HepG2 (cell line): ENCODE results near the gene SPDYE4. TPM values are rescaled to one million over a fixed set of nuclear protein-coding genes. Genes with fewer than 3 reads are reported as not detected.

Experiments
- ATAC-seq: fragments of 200-7000 bp; cut with Tn5 transposase; 3 replicates; pipeline ENCODE4 v1.9.1; 2020; ENCODE audit warnings: mild to moderate bottlenecking, moderate library complexity
- BruUV-seq: library from RNA; stranded (reverse); fragments of 400-500 nt; replicated peaks from 2 replicates; lab custom pipeline; 2021; lab: Mats Ljungman, UMichigan
- CTCF ChIA-PET: fragments of 300-600 bp; formaldehyde crosslinking; extraction: SDS; loops from one replicate; lab custom pipeline; 2021; ENCODE audit warnings: low total read pairs, inconsistent platforms, low intra/inter-chr PET ratio; lab: Yijun Ruan, JAX
- POLR2A ChIA-PET: fragments of 350-600 bp; sonication (Branson Sonifier 250); formaldehyde crosslinking; loops from one replicate; lab custom pipeline; 2020; ENCODE audit warnings: antibody characterized with exemption, inconsistent platforms; lab: Yijun Ruan, JAX
- DNase-seq: peaks from one replicate; pipeline ENCODE4 v3.0.0-alpha.2; 2015; ENCODE audit warnings: low spot score
- FAIRE-seq: peaks from 3 replicates; lab custom pipeline; 2011; peaks lifted over from hg19 to GRCh38; lab: Jason Lieb, UNC
- H2AFZ ChIP-seq: one replicate; pipeline ENCODE4 v1.6.1; 2011; ENCODE audit warnings: low read length, inconsistent platforms
- H3K27ac ChIP-seq: fragments of 300-600 bp; 3 replicates; pipeline ENCODE4 v1.8.0; 2011; ENCODE audit warnings: mixed run types, mild to moderate bottlenecking, mixed read lengths, low read length, inconsistent platforms; ENCODE audit not compliant: insufficient read depth; ENCODE audit errors: extremely low read length
- H3K27me3 ChIP-seq, 2 experiments: fragments of 200-600 bp in 1 of 2; 2 replicates in 1 of 2; 3 replicates in 1 of 2; pipeline versions ENCODE4 v1.6.0 to v1.8.0; 2011; ENCODE audit warnings: low read length in 2 of 2, mild to moderate bottlenecking in 2 of 2, moderate library complexity in 2 of 2, inconsistent platforms in 1 of 2; ENCODE audit not compliant: insufficient read depth in 2 of 2, control insufficient read depth in 1 of 2
- H3K36me3 ChIP-seq, 2 experiments: fragments of 200-600 bp in 1 of 2; replicated peaks in 1 of 2; 2 replicates in 1 of 2; 3 replicates in 1 of 2; pipeline versions ENCODE4 v1.5.1 to v1.8.0; 2011; ENCODE audit warnings: low read length in 2 of 2, inconsistent platforms in 1 of 2; ENCODE audit not compliant: insufficient read depth in 2 of 2, control insufficient read depth in 1 of 2
- H3K4me1 ChIP-seq: 2 replicates; pipeline ENCODE4 v1.5.1; 2012; ENCODE audit warnings: low read length, inconsistent platforms; ENCODE audit not compliant: insufficient read depth
- H3K4me2 ChIP-seq: 2 replicates; pipeline ENCODE4 v1.6.0; 2011; ENCODE audit warnings: low read depth, low read length, inconsistent platforms
- H3K4me3 ChIP-seq, 3 experiments: fragments of 200-600 bp in 1 of 3; sonication (generic), shearing (Covaris generic) in 1 of 3; replicated peaks in 1 of 3; 2 replicates each; pipeline ENCODE4 v1.5.1; 2011 to 2016; ENCODE audit warnings: low read length in 3 of 3, inconsistent platforms in 2 of 3, low read depth in 2 of 3, mild to moderate bottlenecking in 2 of 3, control low read depth in 1 of 3, mixed read lengths in 1 of 3; ENCODE audit not compliant: insufficient read depth in 1 of 3
- H3K79me2 ChIP-seq: one replicate; pipeline ENCODE4 v1.6.1; 2011; ENCODE audit warnings: low read length, inconsistent platforms; ENCODE audit not compliant: insufficient read depth
- H3K9ac ChIP-seq: 2 replicates; pipeline ENCODE4 v1.6.0; 2011; ENCODE audit warnings: mild to moderate bottlenecking, low read depth, low read length, inconsistent platforms; ENCODE audit not compliant: insufficient read depth
- H3K9me3 ChIP-seq: 2 replicates; pipeline ENCODE4 v1.5.1; 2012; ENCODE audit warnings: mild to moderate bottlenecking, low read length
- H4K20me1 ChIP-seq: 2 replicates; pipeline ENCODE4 v1.6.0; 2011; ENCODE audit warnings: inconsistent platforms, mild to moderate bottlenecking, low read length, moderate library complexity; ENCODE audit not compliant: insufficient read depth
- CBX5 ChIP-seq: sonication (generic); formaldehyde crosslinking; IDR thresholded peaks from 2 replicates; pipeline ENCODE4 v1.4.0; 2020; ENCODE audit warnings: missing genetic modification reagents, borderline replicate concordance
- IRX3 ChIP-seq: sonication (generic); formaldehyde crosslinking; IDR thresholded peaks from 2 replicates; pipeline ENCODE4 v1.8.1; 2023; ENCODE audit warnings: mild to moderate bottlenecking, low read depth, missing genetic modification reagents, borderline replicate concordance
- NR2C2 ChIP-seq: sonication (generic); formaldehyde crosslinking; IDR thresholded peaks from 2 replicates; pipeline ENCODE4 v1.4.0; 2020; ENCODE audit warnings: missing genetic modification reagents, mild to moderate bottlenecking, moderate library complexity, borderline replicate concordance
- NR2F2 ChIP-seq: IDR thresholded peaks from 2 replicates; pipeline ENCODE4 v1.6.1; 2012; ENCODE audit warnings: low read depth, inconsistent platforms, borderline replicate concordance
- SATB2 ChIP-seq: sonication (generic); formaldehyde crosslinking; IDR thresholded peaks from 2 replicates; pipeline ENCODE4 v1.5.0; 2020; ENCODE audit warnings: missing genetic modification reagents
- SNRNP70 ChIP-seq: fragments of 200-400 bp; formaldehyde crosslinking; IDR thresholded peaks from 2 replicates; pipeline ENCODE4 v1.6.1; 2017; ENCODE audit warnings: mild to moderate bottlenecking, low read depth, low read length, moderate library complexity
- SP1 ChIP-seq, 2 experiments: fragments of 450-650 bp in 1 of 2; sonication (generic) in 1 of 2; formaldehyde crosslinking in 1 of 2; IDR thresholded peaks; 2 replicates each; pipeline versions ENCODE4 v1.4.0 to v1.6.1; 2016 to 2020; ENCODE audit warnings: missing genetic modification reagents in 1 of 2
- ZKSCAN8 ChIP-seq: IDR thresholded peaks from 2 replicates; pipeline ENCODE4 v1.6.1; 2016; ENCODE audit warnings: borderline replicate concordance, missing genetic modification reagents, missing compliant biosample characterization
- WGBS: methylation state at CpG from one replicate; pipeline ENCODE4 v1.1.6; 2017; ENCODE audit warnings: low lambda C conversion rate; 5-methylcytosine and 5-hydroxymethylcytosine counted together
- in situ Hi-C: cut with HindIII; loops from 2 replicates; pipeline ENCODE4 v1.10.0; 2017; ENCODE audit warnings: low pct_unique_long_range_greater_than_20kb; ENCODE audit not compliant: extremely low pct_ligation_motif_present
- intact Hi-C: fragments of 100-400 bp; cut with micrococcal nuclease; formaldehyde crosslinking; loops from one replicate; pipeline ENCODE4 v1.10.0; 2022; ENCODE audit not compliant: unreplicated experiment
- polyA plus RNA-seq, 8 experiments: library from polyadenylated mRNA; depleted of rRNA in 3 of 8; stranded (reverse) in 7 of 8; unstranded in 1 of 8; fragments of >200 nt; fragmentation: Illumina TruSeq in 4 of 8; extraction: Trizol in 4 of 8; gene quantifications; 2 replicates each; pipeline versions ENCODE4 v1.2.1 to v1.2.3, GENCODE V29; 2011 to 2016; ENCODE audit warnings: low read depth in 4 of 8, missing spikeins in 1 of 8, mixed read lengths in 1 of 8; ENCODE audit not compliant: insufficient read depth in 1 of 8
- total RNA-seq, 5 experiments: library from RNA; depleted of rRNA; stranded (reverse); fragments of >200 nt; fragmentation: Illumina TruSeq; extraction: Trizol; gene quantifications; 2 replicates each; pipeline ENCODE4 v1.2.3, GENCODE V29; 2016; ENCODE audit warnings: low read depth in 1 of 5
- TF ChIP-seq, protein P1 (sequence below): sonication (generic); formaldehyde crosslinking; IDR thresholded peaks from 2 replicates; pipeline ENCODE4 v1.4.0; 2020; ENCODE audit warnings: mild to moderate bottlenecking, missing genetic modification reagents
- TF ChIP-seq, protein P2 (sequence below): sonication (generic); formaldehyde crosslinking; IDR thresholded peaks from 2 replicates; pipeline ENCODE4 v1.5.0; 2020; ENCODE audit warnings: missing genetic modification reagents

The SPDYE4 gene
- total and polyA plus RNA-seq, 2 of the 13 experiments (the other 11 are each of a cell fraction or from before 2014, with no cell fraction given) = not detected

DNA sequence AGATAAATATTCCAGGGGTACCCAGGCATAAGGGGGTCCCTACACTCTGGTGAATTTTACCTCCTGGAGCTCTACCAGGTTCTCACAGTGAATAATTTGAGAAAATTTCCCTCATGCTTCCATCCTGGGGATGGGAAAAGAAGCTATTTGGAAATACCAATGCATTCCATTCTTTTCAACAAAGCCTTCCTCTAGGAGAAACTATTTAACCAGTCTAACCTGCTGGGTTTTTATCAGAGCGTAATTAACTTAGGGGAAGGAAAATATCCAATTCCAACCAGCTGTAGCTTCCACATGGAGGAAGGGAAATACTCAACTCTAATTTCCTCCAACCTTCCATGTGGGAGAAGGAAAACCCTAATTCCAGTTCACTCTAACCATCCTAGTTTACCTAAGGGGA, 23.8 kb upstream of the SPDYE4 start:
- Histone ChIP-seq H3K36me3 (no peaks in the 10 kb centered on the region), H3K9me3 (no peaks in the 10 kb centered on the region), H3K4me3 (no peak overlapping the region), H4K20me1 (no peaks in the 10 kb centered on the region), H3K9ac (no peak overlapping the region), H2AFZ (no peak overlapping the region), H3K27me3 (peaks cover 1 to 23% of the 10 kb centered on the region in 2 experiments; a peak in 2 of 5 replicates), H3K4me1 (no peaks in the 10 kb centered on the region), H3K4me2 (no peak overlapping the region), H3K27ac (no peak overlapping the region), H3K79me2 (no peaks in the 10 kb centered on the region)
- FAIRE-seq (no peak), ATAC-seq (no peak), DNase-seq (no peak)
- POLR2A ChIA-PET = no interaction called here
- CTCF ChIA-PET = no interaction called here
- BruUV-seq = no TSS peak
- intact Hi-C loops = no loop called here
- in situ Hi-C loops = no loop called here
- 8% methylated on average over 1 of the region's 1 CpG for WGBS
- no peak for TF ChIP-seq CBX5 (CRISPR knock-in tag)
- no peak for TF ChIP-seq ZKSCAN8 (CRISPR knock-in tag)
- TF ChIP-seq SNRNP70 = no peak
- TF ChIP-seq, protein P1, sequence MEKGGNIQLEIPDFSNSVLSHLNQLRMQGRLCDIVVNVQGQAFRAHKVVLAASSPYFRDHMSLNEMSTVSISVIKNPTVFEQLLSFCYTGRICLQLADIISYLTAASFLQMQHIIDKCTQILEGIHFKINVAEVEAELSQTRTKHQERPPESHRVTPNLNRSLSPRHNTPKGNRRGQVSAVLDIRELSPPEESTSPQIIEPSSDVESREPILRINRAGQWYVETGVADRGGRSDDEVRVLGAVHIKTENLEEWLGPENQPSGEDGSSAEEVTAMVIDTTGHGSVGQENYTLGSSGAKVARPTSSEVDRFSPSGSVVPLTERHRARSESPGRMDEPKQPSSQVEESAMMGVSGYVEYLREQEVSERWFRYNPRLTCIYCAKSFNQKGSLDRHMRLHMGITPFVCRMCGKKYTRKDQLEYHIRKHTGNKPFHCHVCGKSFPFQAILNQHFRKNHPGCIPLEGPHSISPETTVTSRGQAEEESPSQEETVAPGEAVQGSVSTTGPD (CRISPR knock-in tag) = no peak
- TF ChIP-seq SATB2 (CRISPR knock-in tag) = no peak
- TF ChIP-seq, protein P2, sequence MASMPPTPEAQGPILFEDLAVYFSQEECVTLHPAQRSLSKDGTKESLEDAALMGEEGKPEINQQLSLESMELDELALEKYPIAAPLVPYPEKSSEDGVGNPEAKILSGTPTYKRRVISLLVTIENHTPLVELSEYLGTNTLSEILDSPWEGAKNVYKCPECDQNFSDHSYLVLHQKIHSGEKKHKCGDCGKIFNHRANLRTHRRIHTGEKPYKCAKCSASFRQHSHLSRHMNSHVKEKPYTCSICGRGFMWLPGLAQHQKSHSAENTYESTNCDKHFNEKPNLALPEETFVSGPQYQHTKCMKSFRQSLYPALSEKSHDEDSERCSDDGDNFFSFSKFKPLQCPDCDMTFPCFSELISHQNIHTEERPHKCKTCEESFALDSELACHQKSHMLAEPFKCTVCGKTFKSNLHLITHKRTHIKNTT (CRISPR knock-in tag) = no peak
- TF ChIP-seq SP1 (IDR thresholded peaks at IDR 0.05) = no peak
- TF ChIP-seq SP1 (CRISPR knock-in tag; IDR thresholded peaks at IDR 0.05) = no peak
- no peak for TF ChIP-seq NR2C2
- no peak for TF ChIP-seq NR2F2
- TF ChIP-seq IRX3 = no peak
